NCI-H2107 (cell line): ENCODE results near the gene MYL4.
"Not testable (repeated sequence)": the region's sequence is repeated elsewhere in the genome, so short reads cannot be mapped to it uniquely, and the experiment has no call there.

Source experiments
- DNase-seq: peaks from one replicate; lab custom pipeline; 2025; lab: John Stamatoyannopoulos, UW

Gene MYL4

DNA sequence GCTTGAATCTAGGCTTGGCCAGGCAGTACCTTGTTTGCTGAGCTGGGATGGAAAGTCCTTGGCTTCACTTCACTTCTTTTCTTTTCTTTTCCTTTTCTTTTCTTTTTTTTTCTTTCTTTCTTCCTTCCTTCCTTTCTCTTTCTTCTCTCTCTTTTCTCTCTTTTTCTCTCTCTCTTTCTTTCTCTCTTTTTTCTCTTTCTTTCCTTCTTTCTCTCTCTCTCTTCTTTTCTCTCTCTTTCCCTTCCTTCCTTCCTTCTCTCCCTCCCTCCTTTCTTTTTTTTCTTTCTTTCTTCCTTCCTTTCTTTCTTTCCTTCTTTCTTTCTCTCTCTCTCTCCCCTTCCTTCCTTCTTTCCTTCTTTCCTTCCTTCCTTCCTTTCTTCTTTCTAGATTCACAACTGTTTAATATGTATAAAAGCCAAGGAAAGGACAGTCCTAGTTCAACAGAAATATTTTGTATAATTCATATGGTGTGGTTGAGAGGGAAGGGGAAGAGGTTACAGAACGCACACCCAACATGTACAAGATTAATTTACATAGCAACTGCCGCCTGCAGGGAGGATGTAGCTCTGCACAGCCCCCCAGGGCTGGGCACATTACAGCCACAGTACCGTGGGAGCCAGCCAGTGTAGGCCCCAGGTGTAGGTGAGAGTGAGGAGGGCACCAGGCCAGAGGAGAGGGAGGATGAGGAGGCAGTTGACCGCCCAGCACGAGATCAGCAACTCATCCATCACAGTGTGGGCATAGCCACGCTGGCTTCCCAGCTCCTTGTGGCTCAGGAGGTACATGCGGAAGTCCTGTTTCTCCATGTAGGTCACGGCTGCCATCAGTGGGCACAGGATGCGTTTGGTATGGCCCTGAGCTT is 34.8 kb downstream of the MYL4 start:
- DNase-seq: no peak

- no peak for DNase-seq
Measured at GRCh38 chr17:47244697-47245096, 35.5 kb downstream of the MYL4 start.

- DNase-seq: no peak
Measured at GRCh38 chr17:47246120-47246519, 37.0 kb downstream of the MYL4 start.

- no peak for DNase-seq
Measured at GRCh38 chr17:47250855-47251254, 41.7 kb downstream of the MYL4 start.

DNA sequence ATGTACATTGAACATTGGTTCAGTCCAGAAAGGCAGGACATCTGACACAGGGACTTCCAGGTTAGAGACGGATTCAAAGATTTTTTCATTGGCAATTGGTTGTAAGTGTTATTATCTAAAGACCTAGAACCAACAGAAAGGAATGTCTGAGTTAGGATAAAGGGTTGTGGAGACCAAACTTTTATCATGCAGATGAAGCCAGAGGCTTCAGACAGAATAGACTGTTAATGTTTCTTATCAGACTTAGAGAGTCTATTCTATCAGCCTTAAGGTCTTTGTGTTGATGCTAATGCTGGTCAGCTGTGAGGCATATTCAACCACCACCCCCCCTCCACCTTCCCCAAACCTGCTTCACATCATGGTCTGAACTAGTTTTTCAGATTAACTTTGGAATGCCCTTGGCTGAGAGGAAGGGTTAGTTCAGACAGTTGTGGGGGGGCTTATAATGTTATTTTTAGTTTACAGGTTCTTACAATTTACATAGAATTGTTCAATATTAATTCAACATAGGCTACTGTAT is 42.3 kb downstream of the MYL4 start:
- no peak for DNase-seq

DNA sequence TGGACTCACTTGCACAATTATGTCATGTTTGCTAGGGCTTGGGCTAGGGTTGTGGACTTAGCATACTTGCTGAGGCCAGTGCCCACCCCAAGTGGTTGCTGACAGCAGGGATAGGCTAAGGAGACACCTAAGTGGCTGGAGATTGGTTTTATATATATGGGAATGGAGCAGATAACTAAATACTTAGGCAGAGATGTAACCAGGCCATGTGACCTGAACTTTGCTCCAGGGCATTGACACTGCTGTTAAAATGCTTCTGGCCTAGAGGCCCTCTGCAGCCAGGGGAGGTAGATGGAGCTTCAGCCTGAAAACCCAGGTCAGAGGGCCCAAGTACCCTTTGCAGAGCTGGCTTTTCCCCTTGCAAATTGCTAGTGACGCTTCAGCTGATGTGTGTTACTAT is 43.1 kb downstream of the MYL4 start:
- DNase-seq: no peak

- DNase-seq: no peak
Measured at GRCh38 chr17:47252766-47253512, 43.8 kb downstream of the MYL4 start.

DNA sequence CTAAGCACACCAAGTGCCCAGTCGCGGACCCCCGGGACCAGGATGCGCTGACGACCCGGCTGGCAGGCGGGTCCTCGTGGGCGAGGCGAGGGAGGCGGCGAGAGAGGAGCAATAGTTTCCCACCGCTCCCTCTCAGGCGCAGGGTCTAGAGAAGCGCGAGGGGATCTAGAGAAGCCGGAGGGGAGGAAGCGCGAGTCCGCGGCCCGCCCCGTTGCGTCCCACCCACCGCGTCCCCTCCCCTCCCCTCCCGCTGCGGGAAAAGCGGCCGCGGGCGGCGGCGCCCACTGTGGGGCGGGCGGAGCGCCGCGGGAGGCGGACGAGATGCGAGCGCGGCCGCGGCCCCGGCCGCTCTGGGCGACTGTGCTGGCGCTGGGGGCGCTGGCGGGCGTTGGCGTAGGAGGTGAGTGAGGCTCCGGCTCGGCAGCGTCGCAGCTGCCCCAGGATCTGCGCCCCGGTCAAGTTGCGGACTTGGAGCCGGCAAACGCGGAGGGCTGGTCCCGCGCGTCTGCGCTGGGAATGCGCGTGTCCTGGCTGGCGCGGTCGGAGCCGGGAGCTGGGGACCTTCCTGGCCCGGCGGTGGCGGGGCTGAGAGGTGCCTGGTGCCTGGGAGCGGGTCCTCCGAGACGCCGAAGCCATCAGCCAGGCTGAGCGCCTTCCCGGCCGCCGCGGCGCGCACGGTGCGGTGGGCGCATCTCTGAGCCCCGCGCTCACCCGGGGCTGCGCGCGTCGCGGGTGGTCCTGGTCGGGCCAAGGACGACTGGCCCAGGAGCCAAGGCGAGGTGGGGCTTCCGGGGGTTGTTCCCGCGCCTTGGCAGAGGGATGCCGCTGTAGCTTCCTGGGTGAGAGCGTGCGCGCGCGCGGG is 44.6 kb downstream of the MYL4 start, which contains the start of gene ITGB3:
ITGB3 (plus strand) TSS at position 287 of the 862 bp plus-strand sequence; CDS start at position 322, 35 bp downstream.
- peak; percentile 36 for DNase-seq

DNA sequence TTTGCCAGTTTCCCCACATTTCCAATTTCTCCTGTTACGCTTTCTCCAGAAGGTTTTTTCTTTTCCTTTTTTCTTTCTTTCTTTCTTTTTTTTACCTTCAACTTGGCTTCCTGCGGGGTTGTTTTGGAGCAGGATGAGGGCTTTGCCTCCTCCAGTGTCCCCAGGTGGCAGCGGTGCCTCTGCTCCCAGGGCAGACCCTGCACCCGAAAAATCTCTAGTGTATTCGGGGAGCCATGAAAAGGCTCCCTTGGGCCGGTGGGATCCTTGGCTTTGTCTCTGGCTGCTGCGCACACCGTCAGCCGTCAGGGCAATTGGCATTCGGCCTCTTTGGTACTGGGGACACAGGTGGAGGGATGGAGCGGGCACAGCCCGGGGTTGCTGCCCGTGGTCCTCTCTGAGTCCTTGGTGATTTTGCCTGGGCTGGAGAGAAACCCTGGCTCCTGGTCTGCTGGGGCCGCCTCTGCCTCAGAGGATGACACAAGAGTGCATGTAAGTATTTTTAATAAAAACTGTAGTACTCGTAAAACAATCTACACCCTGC is 45.3 kb downstream of the MYL4 start:
- DNase-seq: no peak

GRCh38 chr17:47257651-47258339 is 48.6 kb downstream of the MYL4 start:
- DNase-seq: no peak

- DNase-seq: no peak
Measured at GRCh38 chr17:47262586-47262985, 53.4 kb downstream of the MYL4 start.

DNA sequence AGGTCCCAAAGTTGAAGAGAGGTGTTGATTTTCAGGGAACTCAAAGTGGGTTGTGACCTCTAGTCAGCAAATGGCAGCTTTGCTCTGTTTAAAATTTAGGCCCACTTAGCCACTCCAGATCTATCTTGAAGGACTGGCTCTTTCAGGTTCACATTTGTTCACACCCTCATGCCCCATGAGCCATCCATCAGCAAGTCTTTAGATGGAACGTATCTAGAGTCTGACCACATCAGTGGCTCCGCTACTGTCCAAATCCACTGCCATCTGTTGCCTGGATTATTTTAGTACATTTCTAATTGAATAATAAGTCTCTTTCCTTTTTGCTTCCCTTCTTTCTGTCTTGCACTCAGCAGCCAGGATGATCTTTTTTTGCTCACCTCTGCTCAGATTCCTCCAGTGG is 55.0 kb downstream of the MYL4 start:
- DNase-seq: no peak

- DNase-seq: no peak
Measured at GRCh38 chr17:47265983-47266541, 56.9 kb downstream of the MYL4 start.

DNA sequence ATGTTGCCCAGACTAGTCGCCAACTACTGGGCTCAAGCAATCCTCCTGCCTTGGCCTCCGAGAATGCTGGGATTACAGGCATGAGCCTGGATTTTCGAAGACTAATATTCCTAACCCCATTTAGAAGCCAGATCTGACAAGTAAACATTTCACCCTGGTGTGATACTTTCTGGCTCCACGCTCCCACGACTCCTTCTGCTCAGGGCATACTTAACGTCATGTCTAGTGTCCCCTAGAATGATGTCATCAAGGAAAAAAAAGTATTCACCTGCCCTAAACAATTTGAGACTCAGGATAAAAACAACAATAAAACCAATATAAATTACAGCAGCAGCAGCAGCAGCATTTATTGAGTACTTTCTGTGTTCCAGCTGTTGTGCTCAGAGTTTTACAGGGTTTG is 57.6 kb downstream of the MYL4 start:
- no peak for DNase-seq

DNA sequence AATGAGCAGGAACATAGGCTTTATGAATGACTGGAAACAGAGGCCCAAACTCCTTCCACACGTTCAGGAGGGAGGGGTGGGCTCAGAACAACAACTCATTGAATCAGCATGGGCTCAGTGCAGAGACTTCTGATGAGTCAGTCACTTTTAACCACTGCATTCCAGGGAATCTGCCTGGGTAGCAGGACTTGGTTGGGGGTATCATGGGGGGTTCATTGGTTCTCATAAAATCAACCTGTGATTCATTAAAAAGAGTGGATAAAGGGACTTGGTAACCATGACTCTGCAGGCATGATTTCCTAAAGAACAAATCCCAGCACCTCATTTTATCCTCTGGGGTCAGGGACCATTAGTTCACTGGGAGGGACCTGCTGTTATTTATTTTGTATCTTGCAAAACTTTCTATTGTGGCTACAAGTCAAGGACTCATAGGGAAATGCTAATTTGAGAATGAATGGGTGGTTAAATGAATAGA is 58.2 kb downstream of the MYL4 start:
- no peak for DNase-seq

DNA sequence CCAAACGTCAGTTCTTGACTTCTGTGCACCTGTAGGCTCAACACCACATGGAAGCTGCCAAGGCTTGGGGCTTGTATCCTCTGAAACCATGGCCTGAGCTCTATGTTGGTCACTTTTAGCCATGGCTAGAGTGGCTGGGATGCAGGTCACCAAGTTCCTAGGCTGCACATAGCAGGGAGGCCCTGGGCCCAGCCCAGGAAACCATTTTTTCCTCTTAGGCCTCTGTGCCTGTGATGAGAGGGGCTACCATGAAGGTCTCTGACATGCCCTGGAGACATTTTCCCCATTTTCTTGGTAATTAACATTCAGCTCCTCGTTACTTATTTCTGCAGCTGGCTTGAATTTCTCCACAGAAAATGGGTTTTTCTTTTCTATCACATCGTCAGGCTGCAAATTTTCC is 59.8 kb downstream of the MYL4 start:
- not testable (repeated sequence) for DNase-seq

GRCh38 chr17:47269561-47270280 is 60.6 kb downstream of the MYL4 start:
- DNase-seq: not testable (repeated sequence)

- DNase-seq: no peak
Measured at GRCh38 chr17:47270946-47271705, 62.0 kb downstream of the MYL4 start.

DNA sequence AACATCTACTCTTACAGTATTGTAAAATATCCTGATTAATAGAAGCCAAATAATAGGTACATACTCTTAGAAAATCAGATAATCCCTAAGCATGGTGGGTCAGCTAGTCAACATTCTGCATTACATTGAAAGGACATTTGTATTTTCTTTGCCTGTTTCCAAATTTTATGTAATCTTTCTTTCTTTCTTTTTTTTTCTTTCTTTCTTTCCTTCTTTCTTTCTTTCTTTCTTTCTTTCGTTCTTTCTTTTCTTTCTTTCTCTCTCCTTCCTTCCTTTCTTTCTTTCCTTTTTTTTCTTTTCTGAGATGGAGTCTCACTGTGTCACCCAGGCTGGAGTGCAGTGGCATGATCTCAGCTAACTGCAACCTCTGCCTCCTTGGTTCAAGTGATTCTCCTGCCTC is 63.3 kb downstream of the MYL4 start:
- no peak for DNase-seq
